Natural killer cell (primary cell): ENCODE measurements around the gene PEDS1. TPM values are rescaled to one million over a fixed set of nuclear protein-coding genes. Genes with fewer than 3 reads are reported as not detected.
A peak's percentile ranks its signal among the peaks of the same experiment; 100 is the strongest.

Experiments used
- ATAC-seq, 3 donors: fragments of 150-1000 bp in 2 of 3; fragments of 200-7000 bp in 1 of 3; cut with Tn5 transposase; 1 replicate in 1 of 3; 2 replicates in 2 of 3; pipeline ENCODE4 v1.10.0; 2021; ENCODE audit warnings: mild to moderate bottlenecking in 2 of 3, moderate library complexity in 2 of 3
- DNase-seq, 2 donors: peaks; one replicate each; pipeline versions ENCODE4 v3.0.0 to v3.0.0-alpha.2; 2013 to 2021; ENCODE audit warnings: mixed read lengths in 1 of 2
- H3K27ac ChIP-seq: one replicate; pipeline ENCODE4 v1.5.1; 2013; ENCODE audit warnings: mild to moderate bottlenecking, low read length
- H3K27me3 ChIP-seq: one replicate; pipeline ENCODE4 v1.6.1; 2013; ENCODE audit warnings: low read length; ENCODE audit not compliant: control insufficient read depth, insufficient read depth
- H3K36me3 ChIP-seq: one replicate; pipeline ENCODE4 v1.6.1; 2013; ENCODE audit warnings: low read length; ENCODE audit not compliant: control insufficient read depth, insufficient read depth
- H3K4me1 ChIP-seq: one replicate; pipeline ENCODE4 v1.6.1; 2013; ENCODE audit warnings: low read length; ENCODE audit not compliant: control insufficient read depth, insufficient read depth
- H3K4me3 ChIP-seq: one replicate; pipeline ENCODE4 v1.5.1; 2013; ENCODE audit warnings: low read length
- H3K9me3 ChIP-seq: one replicate; pipeline ENCODE4 v1.6.1; 2013; ENCODE audit warnings: low read length; ENCODE audit not compliant: control insufficient read depth, insufficient read depth
- H3K27ac Mint-ChIP-seq, 2 donors: one replicate each; pipeline ENCODE4 v1.8.0; 2022; ENCODE audit warnings: mild to moderate bottlenecking in 2 of 2, mixed read lengths in 2 of 2, moderate library complexity in 1 of 2
- H3K27me3 Mint-ChIP-seq, 2 donors: one replicate each; pipeline ENCODE4 v1.8.0; 2022; ENCODE audit warnings: low read depth in 2 of 2, mixed read lengths in 2 of 2
- H3K36me3 Mint-ChIP-seq: one replicate; pipeline ENCODE4 v1.8.0; 2022; ENCODE audit warnings: mixed read lengths
- H3K4me1 Mint-ChIP-seq, 2 donors: one replicate each; pipeline ENCODE4 v1.8.0; 2022; ENCODE audit warnings: mixed read lengths in 2 of 2
- H3K4me3 Mint-ChIP-seq: one replicate; pipeline ENCODE4 v1.8.0; 2022; ENCODE audit warnings: mild to moderate bottlenecking, moderate library complexity, mixed read lengths
- H3K9me3 Mint-ChIP-seq, 2 donors: one replicate each; pipeline ENCODE4 v1.8.0; 2022; ENCODE audit warnings: mixed read lengths in 2 of 2
- WGBS: methylation state at CpG from one replicate; pipeline ENCODE4 v1.1.7; 2013; ENCODE audit warnings: missing lambda C conversion rate; ENCODE audit not compliant: insufficient coverage; 5-methylcytosine and 5-hydroxymethylcytosine counted together
- intact Hi-C: fragments of 100-400 bp; cut with micrococcal nuclease; formaldehyde crosslinking; loops from one replicate; pipeline ENCODE4 v1.14.2; 2022
- total RNA-seq, 4 donors: library from RNA; stranded (reverse); fragments of 120-200 nt in 1 of 4; gene quantifications; one replicate each; pipeline versions ENCODE4 v1.2.3 to v1.2.4, GENCODE V29; 2013 to 2022
- TF ChIP-seq, protein P1 (sequence below): fragments of 200-600 bp; IDR thresholded peaks from one replicate; pipeline ENCODE4 v1.8.0; 2022; ENCODE audit warnings: antibody characterized with exemption

PEDS1 gene
- total RNA-seq, 3 donors from 2014 or later (not counting 1 experiment from before 2014, with no cell fraction given) = 27.4 to 32.8 (median 31.5) TPM

DNA sequence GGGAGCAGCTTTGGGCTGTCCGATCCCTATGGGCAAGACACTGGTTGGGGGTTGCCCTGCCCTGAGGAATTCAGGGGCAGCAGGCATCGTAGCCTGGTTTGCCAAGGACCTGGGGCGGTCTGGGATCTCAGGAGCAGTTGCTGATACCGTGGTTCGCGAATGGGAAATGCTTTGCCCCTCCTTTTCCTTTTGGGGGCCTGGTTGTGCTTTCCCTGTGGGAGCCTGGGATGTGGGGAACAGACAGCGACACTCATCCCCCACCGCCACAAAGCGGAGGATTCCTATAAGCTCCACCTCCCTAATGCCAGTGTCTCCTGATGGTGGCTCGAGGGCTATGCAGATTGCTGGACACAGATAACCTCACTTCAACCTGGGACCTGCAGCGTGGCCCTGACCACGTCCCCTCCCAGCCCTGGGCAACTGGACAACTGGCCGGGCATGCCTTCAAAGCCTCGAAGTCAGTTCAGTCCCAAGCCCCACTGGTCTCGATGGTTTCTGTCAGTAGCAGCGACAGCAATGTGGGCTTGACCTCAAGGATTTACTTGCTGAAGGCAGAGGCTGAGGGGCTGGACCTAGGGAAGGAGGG is 40.4 kb upstream of the PEDS1 start:
- Histone ChIP-seq H3K9me3 (no peaks in the 10 kb centered on the region), H3K4me3 (no peak overlapping the region), H3K27me3 (no peaks in the 10 kb centered on the region), H3K4me1 (peaks cover 24% of the 10 kb centered on the region), H3K27ac (no peak overlapping the region), H3K36me3 (peaks cover 4% of the 10 kb centered on the region)
- intact Hi-C loops = no loop called here
- no peaks in the 10 kb centered on the region for H3K36me3 Mint-ChIP-seq
- WGBS = 91% methylated on average over 16 of the region's 16 CpGs
- peak overlapping the region in 1 of 2 donors; percentile 94 for H3K27ac Mint-ChIP-seq
- no peaks in the 10 kb centered on the region for H3K9me3 Mint-ChIP-seq
- ATAC-seq = no peak
- no peak for DNase-seq
- peak overlapping the region; percentile 94 for H3K4me3 Mint-ChIP-seq
- TF ChIP-seq, protein P1, sequence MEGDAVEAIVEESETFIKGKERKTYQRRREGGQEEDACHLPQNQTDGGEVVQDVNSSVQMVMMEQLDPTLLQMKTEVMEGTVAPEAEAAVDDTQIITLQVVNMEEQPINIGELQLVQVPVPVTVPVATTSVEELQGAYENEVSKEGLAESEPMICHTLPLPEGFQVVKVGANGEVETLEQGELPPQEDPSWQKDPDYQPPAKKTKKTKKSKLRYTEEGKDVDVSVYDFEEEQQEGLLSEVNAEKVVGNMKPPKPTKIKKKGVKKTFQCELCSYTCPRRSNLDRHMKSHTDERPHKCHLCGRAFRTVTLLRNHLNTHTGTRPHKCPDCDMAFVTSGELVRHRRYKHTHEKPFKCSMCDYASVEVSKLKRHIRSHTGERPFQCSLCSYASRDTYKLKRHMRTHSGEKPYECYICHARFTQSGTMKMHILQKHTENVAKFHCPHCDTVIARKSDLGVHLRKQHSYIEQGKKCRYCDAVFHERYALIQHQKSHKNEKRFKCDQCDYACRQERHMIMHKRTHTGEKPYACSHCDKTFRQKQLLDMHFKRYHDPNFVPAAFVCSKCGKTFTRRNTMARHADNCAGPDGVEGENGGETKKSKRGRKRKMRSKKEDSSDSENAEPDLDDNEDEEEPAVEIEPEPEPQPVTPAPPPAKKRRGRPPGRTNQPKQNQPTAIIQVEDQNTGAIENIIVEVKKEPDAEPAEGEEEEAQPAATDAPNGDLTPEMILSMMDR = no peak
- H3K4me1 Mint-ChIP-seq = peaks cover 26 to 27% of the 10 kb centered on the region in 2 donors
- no peaks in the 10 kb centered on the region for H3K27me3 Mint-ChIP-seq

DNA sequence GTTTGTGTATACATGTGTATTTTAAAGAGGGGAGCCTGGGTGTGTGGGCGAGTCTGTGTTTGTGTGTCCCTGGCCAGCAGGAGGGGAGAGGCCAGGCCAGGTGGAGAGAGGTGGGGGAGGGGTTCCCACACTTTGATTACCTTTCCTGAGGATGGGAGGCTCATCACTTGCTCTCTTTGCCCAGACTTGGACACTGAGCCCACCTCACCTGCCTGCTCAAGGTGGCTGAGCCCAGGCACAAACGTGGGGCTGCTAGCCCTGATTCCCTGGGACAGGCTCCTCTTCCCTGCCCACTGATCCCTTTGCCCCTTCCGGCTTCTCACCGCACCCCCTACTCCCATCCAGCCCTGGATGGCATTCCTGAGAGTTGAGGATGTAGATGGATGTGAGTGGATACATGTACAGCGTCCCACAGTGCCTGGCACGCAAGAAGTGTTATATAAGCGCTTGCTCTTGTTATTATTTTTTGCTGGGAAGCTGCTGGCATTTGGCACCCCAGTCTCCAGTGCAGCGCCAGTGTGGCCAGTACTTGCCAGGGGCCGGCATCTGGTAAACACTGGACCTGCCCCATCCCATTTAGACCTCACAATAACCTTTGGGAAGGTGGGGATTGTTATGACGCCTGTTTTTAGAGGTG is 39.8 kb upstream of the PEDS1 start:
- no peak overlapping the region for H3K27ac ChIP-seq
- H3K9me3 ChIP-seq = no peaks in the 10 kb centered on the region
- TF ChIP-seq, protein P1 = no peak
- Mint-ChIP-seq H3K4me3 (peak overlapping the region; percentile 94), H3K9me3 (no peaks in the 10 kb centered on the region), H3K36me3 (no peaks in the 10 kb centered on the region), H3K4me1 (peaks cover 26 to 27% of the 10 kb centered on the region in 2 donors), H3K27me3 (no peaks in the 10 kb centered on the region), H3K27ac (peak overlapping the region; percentile 88 to 94)
- H3K27me3 ChIP-seq = no peaks in the 10 kb centered on the region
- peak overlapping the region; percentile 84 for H3K4me3 ChIP-seq
- H3K4me1 ChIP-seq = peaks cover 24% of the 10 kb centered on the region
- intact Hi-C loops = no loop called here
- WGBS = 94% methylated on average over 8 of the region's 10 CpGs
- peaks cover 4% of the 10 kb centered on the region for H3K36me3 ChIP-seq
- ATAC-seq = no peak
- DNase-seq = no peak

DNA sequence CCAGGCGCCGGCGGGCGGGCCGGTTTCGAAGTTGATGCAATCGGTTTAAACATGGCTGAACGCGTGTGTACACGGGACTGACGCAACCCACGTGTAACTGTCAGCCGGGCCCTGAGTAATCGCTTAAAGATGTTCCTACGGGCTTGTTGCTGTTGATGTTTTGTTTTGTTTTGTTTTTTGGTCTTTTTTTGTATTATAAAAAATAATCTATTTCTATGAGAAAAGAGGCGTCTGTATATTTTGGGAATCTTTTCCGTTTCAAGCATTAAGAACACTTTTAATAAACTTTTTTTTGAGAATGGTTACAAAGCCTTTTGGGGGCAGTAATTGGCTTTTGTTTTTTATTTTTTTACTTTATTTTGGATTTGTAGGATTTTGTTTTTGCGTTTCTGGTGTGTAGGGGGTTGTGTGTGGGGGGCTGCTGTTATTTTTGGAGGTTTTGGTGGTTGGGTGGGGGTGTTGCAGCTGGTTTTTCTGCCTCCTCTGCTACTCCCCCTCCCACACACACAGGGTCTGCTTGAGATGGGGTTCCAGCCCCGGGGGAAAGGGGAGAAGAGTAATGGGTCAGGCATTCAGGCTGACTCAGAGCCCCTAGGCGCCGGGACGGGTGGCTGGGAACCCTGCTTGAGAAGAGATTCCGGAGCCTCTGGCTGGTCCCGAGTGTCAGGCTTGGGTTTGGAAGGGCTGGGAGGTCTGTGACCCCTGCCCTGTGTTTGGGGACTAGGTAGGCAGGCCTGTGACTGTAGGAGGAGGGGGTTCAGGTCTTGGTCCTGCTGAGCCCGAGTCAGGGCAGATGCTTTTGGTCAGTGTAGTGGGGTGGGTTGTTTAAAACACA is 39.1 kb upstream of the PEDS1 start:
- intact Hi-C loops = no loop called here
- H3K27me3 ChIP-seq = no peaks in the 10 kb centered on the region
- 16% methylated on average over 23 of the region's 25 CpGs for WGBS
- peaks cover 4% of the 10 kb centered on the region for H3K36me3 ChIP-seq
- TF ChIP-seq, protein P1 = no peak
- peak overlapping the region; percentile 53 for H3K27ac ChIP-seq
- no peaks in the 10 kb centered on the region for H3K9me3 ChIP-seq
- H3K36me3 Mint-ChIP-seq = no peaks in the 10 kb centered on the region
- no peaks in the 10 kb centered on the region for H3K27me3 Mint-ChIP-seq
- H3K4me1 ChIP-seq = peaks cover 24% of the 10 kb centered on the region
- peak overlapping the region; percentile 84 for H3K4me3 ChIP-seq
- H3K4me3 Mint-ChIP-seq = peak overlapping the region; percentile 94
- H3K27ac Mint-ChIP-seq = peak overlapping the region; percentile 88 to 94
- no peaks in the 10 kb centered on the region for H3K9me3 Mint-ChIP-seq
- H3K4me1 Mint-ChIP-seq = peaks cover 26 to 27% of the 10 kb centered on the region in 2 donors
- peak; percentile 72 to 88 for DNase-seq
- ATAC-seq = peak; percentile 62 to 65 (median 65)
